ENCODE results near the gene ANXA2. TPM values are rescaled to one million over a fixed set of nuclear protein-coding genes. Genes with fewer than 3 reads are reported as not detected.

ANXA2 gene
- total and polyA plus RNA-seq, 2 experiments from 2014 or later = 4,692 to 6,052 TPM

DNA sequence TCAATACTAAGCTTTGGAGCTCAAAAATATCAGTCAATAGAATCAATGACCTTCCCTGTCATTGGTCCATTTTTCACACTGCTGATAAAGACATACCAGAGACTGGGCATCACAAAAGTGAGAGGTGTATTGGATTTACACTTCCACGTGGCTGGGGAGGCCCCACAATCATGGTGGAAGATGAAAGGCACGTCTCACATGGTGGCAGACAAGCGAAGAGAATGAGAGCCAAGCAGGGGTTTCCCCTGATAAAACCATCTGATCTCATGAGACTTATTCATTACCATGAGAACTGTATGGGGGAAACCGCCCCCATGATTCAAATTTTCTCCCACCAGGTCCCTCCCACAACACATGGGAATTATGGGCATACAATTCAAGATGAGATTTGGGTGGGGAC, 81.9 kb downstream of the ANXA2 start:
- no peaks in the 10 kb centered on the region for H3K9me3 ChIP-seq (ENCODE audit: low read depth)
- H3K4me1 ChIP-seq (ENCODE audit: insufficient read depth) = no peaks in the 10 kb centered on the region
- no peak overlapping the region for H2AFZ ChIP-seq
- no peak overlapping the region for H3K4me3 ChIP-seq
- H4K20me1 ChIP-seq (ENCODE audit: insufficient read depth) = no peaks in the 10 kb centered on the region
- H3K27ac ChIP-seq = no peak overlapping the region
- H3K4me2 ChIP-seq (ENCODE audit: unreplicated experiment) = no peak overlapping the region
- 41 to 55% methylated on average over 4 of the region's 4 CpGs for WGBS, 2 experiments (ENCODE audit: low coverage in 1 of 2, low lambda C conversion rate in 2 of 2, missing lambda C conversion rate in 2 of 2)
- no peak for DNase-seq
- TF ChIP-seq EZH2phosphoT487 (IDR thresholded peaks at IDR 0.05; ENCODE audit: insufficient read depth, low read depth) = no peak
- TF ChIP-seq EZH2 (IDR thresholded peaks at IDR 0.05; ENCODE audit: insufficient read depth, poor library complexity, severe bottlenecking) = no peak
- no peaks in the 10 kb centered on the region for H3K79me2 ChIP-seq (ENCODE audit: insufficient read depth)
- no peaks in the 10 kb centered on the region for H3K9me2 ChIP-seq (ENCODE audit: insufficient read depth)
- H3F3A ChIP-seq (ENCODE audit: insufficient read depth) = no peaks in the 10 kb centered on the region
- no peaks in the 10 kb centered on the region for H3K36me3 ChIP-seq (ENCODE audit: low read depth)
- no peak overlapping the region for H3K9ac ChIP-seq
- in situ Hi-C loops (cut with MboI) = loop anchor here (10.0 kb wide), 1 partner anchor 591 kb away; no protein-coding TSS in a partner anchor
- H3K27me3 ChIP-seq (replicated peaks; ENCODE audit: insufficient read depth) = peaks cover 25% of the 10 kb centered on the region

DNA sequence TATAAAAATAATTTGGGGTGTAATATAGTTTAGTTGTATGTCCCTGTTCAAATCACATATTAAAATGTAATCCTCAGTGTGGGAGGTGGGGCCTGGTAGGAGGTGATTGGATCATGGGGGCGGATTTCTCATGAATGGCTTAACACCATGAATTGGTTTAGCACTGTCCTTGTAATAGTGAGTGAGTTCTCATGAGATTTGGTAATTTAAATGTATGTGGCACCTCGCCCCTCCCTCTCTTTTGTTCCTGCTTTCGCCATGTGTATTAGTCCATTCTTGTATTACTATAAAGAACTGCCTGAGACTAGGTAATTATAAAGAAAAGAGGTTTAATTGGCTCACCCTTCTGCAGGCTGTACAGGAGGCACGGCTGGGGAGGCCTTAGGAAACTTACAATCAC, 83.9 kb downstream of the ANXA2 start:
- Histone ChIP-seq H3K4me1 (ENCODE audit: insufficient read depth) (no peaks in the 10 kb centered on the region), H3K79me2 (ENCODE audit: insufficient read depth) (no peaks in the 10 kb centered on the region), H3K27me3 (replicated peaks; ENCODE audit: insufficient read depth) (peaks cover 34% of the 10 kb centered on the region), H3K36me3 (ENCODE audit: low read depth) (no peaks in the 10 kb centered on the region), H4K20me1 (ENCODE audit: insufficient read depth) (no peaks in the 10 kb centered on the region), H3F3A (ENCODE audit: insufficient read depth) (no peaks in the 10 kb centered on the region), H3K4me3 (no peak overlapping the region), H3K27ac (no peak overlapping the region), H3K4me2 (ENCODE audit: unreplicated experiment) (no peak overlapping the region), H3K9me3 (ENCODE audit: low read depth) (no peaks in the 10 kb centered on the region), H3K9ac (no peak overlapping the region), H2AFZ (no peak overlapping the region), H3K9me2 (ENCODE audit: insufficient read depth) (no peaks in the 10 kb centered on the region)
- 47 to 51% methylated on average over 4 of the region's 4 CpGs for WGBS, 2 experiments (ENCODE audit: low coverage in 1 of 2, low lambda C conversion rate in 2 of 2, missing lambda C conversion rate in 2 of 2)
- no peak for DNase-seq
- in situ Hi-C loops (cut with MboI) = loop anchor here (10.0 kb wide), 1 partner anchor 589 kb away; no protein-coding TSS in a partner anchor
- TF ChIP-seq EZH2phosphoT487 (IDR thresholded peaks at IDR 0.05; ENCODE audit: insufficient read depth, low read depth) = no peak
- TF ChIP-seq EZH2 (IDR thresholded peaks at IDR 0.05; ENCODE audit: insufficient read depth, poor library complexity, severe bottlenecking) = no peak

DNA sequence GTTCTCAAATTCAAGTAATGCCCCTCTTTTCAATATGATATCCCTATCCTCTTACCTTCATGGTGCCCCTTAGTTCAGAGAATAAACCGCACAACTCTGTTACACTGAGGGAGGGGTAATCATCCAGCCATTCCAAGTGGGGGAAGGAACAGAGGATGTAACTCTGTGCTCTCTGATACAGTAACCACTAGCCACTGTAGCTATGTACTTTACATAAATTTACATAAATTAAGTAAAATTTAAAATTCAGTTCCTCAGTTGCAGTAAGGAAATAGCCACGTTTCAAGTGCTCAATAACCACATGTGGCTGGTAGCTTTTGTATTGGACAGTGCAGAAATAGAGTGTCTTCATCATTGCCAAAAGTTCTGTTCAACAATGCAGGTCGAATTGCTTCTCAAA, 90.8 kb downstream of the ANXA2 start:
- H3K4me2 ChIP-seq (ENCODE audit: unreplicated experiment) = no peak overlapping the region
- H3K36me3 ChIP-seq (ENCODE audit: low read depth) = no peaks in the 10 kb centered on the region
- no peaks in the 10 kb centered on the region for H3K4me1 ChIP-seq (ENCODE audit: insufficient read depth)
- in situ Hi-C loops (cut with MboI) = no loop called here
- TF ChIP-seq EZH2 (IDR thresholded peaks at IDR 0.05; ENCODE audit: insufficient read depth, poor library complexity, severe bottlenecking) = no peak
- H3K27ac ChIP-seq = no peak overlapping the region
- H4K20me1 ChIP-seq (ENCODE audit: insufficient read depth) = no peaks in the 10 kb centered on the region
- H3F3A ChIP-seq (ENCODE audit: insufficient read depth) = no peaks in the 10 kb centered on the region
- H2AFZ ChIP-seq = no peak overlapping the region
- H3K9ac ChIP-seq = no peak overlapping the region
- no peaks in the 10 kb centered on the region for H3K79me2 ChIP-seq (ENCODE audit: insufficient read depth)
- H3K27me3 ChIP-seq (replicated peaks; ENCODE audit: insufficient read depth) = peaks cover 31% of the 10 kb centered on the region; the same call in 1 of the 2 replicates
- no peak overlapping the region for H3K4me3 ChIP-seq
- no peaks in the 10 kb centered on the region for H3K9me3 ChIP-seq (ENCODE audit: low read depth)
- no peak for DNase-seq
- WGBS, 2 experiments (ENCODE audit: low coverage in 1 of 2, low lambda C conversion rate in 2 of 2, missing lambda C conversion rate in 2 of 2) = 21 to 22% methylated on average over 3 of the region's 3 CpGs
- no peaks in the 10 kb centered on the region for H3K9me2 ChIP-seq (ENCODE audit: insufficient read depth)

DNA sequence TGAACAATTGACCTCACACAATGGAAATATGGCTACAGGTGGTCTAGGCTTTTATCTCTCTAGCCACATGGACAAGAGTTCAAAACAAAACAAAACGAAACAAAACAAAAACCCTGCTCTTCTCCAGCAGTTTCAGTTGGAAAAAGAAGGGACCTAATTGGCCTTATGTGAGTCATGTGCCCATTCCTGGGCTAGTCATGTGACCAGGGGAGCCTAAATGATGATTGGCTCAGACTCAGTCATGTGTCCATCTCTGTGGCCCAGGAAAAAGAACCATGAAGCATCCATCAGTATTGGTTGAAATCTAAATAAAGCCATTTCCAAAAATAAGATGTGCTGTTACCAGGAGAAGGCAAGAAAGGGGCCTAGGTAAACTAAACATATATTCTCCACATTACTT, 96.8 kb downstream of the ANXA2 start:
- Histone ChIP-seq H3K27me3 (replicated peaks; ENCODE audit: insufficient read depth) (peaks cover 11% of the 10 kb centered on the region; the same call in 1 of the 2 replicates), H3K9me2 (ENCODE audit: insufficient read depth) (no peaks in the 10 kb centered on the region), H3K36me3 (ENCODE audit: low read depth) (no peaks in the 10 kb centered on the region), H3K4me2 (ENCODE audit: unreplicated experiment) (no peak overlapping the region), H3K79me2 (ENCODE audit: insufficient read depth) (no peaks in the 10 kb centered on the region), H2AFZ (no peak overlapping the region), H3K4me3 (no peak overlapping the region), H4K20me1 (ENCODE audit: insufficient read depth) (no peaks in the 10 kb centered on the region), H3K4me1 (ENCODE audit: insufficient read depth) (no peaks in the 10 kb centered on the region), H3K9me3 (ENCODE audit: low read depth) (no peaks in the 10 kb centered on the region), H3K27ac (no peak overlapping the region), H3K9ac (no peak overlapping the region), H3F3A (ENCODE audit: insufficient read depth) (no peaks in the 10 kb centered on the region)
- peak; percentile 6 for DNase-seq
- TF ChIP-seq EZH2phosphoT487 (IDR thresholded peaks at IDR 0.05; ENCODE audit: insufficient read depth, low read depth) (no peak), EZH2 (IDR thresholded peaks at IDR 0.05; ENCODE audit: insufficient read depth, poor library complexity, severe bottlenecking) (no peak)
- 70 to 78% methylated on average over 1 of the region's 1 CpG for WGBS, 2 experiments (ENCODE audit: low coverage in 1 of 2, low lambda C conversion rate in 2 of 2, missing lambda C conversion rate in 2 of 2)
- in situ Hi-C loops (cut with MboI) = no loop called here

All from GM23248 (cell line).